HG03439 (cell line): ENCODE results near the gene SYNJ1.
"Not testable (repeated sequence)": the region's sequence is repeated elsewhere in the genome, so short reads cannot be mapped to it uniquely, and the experiment has no call there.

Experiments used
- ATAC-seq: cut with Tn5 transposase; IDR thresholded peaks from one replicate; pipeline ENCODE4 v1.9.1; 2021; ENCODE audit warnings: mild to moderate bottlenecking, moderate library complexity; ENCODE audit not compliant: unreplicated experiment

The SYNJ1 gene

DNA sequence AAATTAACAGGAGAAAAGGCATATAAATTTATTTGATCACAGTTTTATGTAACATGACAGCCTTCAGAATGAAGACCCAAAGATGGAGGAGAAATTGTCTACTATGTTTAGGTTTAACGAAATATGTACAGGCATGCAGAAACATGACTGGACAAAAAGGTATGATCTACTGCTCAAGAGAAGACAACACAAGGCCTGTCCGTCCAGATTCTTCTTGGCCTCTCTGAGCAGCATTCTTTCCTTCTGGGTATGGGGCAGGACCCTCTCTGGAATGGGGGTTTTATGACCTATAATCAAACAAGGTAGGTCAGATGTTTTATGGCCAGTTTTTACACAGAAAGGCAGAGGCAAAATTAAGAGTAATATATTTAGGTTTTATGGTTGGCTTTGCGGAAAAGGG is 13.5 kb upstream of the SYNJ1 start:
- no peak for ATAC-seq

DNA sequence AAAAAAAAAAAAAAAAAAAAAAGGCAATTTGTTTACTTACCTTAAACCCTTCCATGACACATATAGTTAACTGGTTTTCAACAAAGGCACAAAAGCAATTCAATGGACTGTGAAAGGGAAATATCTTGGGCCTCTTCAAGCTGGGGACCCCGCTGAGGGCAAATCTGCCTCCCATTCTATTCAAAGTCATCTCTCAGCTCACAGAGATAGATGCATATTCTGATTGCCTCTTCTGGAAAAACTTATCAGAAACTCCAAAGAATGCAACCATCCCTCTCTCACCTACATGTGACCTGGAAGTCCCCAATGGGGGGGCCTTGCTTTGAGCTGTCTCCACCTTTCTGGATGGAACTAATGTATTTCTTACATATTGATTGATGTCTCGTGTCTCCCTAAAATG is 12.1 kb upstream of the SYNJ1 start:
- no peak for ATAC-seq

DNA sequence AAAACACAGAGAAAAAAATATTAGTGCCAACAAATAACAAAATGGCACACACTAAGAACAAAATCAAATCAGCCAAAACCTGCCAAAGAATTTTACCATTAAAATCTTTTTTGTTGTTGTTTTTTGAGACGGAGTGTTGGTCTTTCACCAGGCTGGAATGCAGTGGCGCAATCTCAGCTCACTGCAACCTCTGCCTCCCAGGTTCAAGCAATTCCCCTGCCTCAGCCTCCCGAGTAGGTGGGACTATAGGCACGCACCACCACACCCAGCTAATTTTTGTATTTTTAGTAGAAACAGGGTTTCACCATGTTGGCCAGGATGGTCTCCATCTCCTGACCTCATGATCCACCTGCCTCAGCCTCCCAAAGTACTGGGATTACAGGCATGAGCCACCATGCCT is 8.3 kb upstream of the SYNJ1 start:
- not testable (repeated sequence) for ATAC-seq

DNA sequence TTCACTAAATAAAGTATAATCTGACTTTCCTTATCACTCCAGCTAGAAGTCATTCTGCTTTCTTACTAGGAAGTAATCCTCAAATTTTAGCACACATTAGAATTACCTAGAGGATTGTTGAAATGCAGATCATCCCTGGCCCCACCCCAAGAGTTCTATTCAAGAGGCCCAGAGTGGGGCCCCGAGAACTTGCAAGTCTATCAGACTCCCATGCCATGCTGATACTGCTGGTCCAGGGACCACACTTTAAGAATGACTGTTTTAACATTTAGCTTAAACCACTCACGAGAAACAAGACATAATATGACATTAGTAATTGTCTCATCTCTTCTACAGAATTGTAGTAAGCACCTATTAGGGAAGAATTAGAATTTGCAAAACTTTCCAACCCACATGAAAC is 7.7 kb upstream of the SYNJ1 start:
- no peak for ATAC-seq

DNA sequence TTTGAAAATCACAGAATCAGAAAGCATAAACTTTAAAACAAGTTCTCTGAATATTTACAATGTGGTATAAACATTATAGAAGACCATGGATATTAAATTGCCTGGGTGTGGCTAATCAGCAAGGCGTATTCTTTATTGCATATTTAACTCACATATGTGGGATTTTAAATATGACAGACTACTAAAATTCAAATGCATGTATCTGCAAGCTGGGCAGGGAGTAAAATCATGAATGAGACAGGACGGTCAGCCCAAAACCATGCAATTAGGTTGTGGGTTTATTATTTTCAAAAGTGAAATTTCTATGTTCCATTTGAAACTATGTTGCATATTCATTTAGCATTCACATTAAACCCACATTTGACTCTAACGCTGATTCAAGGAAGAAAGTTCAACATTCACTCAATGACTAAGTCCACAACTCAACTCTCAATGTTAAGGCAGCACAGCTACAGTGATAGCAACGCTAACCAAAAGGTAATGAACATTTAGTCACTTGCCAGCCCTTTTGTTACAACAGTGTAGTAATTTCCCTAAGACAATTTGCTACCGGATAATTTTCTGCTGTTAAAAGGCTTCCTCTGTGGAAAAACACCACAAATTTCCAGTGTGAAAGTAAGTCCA is 6.3 kb upstream of the SYNJ1 start:
- ATAC-seq = no peak

DNA sequence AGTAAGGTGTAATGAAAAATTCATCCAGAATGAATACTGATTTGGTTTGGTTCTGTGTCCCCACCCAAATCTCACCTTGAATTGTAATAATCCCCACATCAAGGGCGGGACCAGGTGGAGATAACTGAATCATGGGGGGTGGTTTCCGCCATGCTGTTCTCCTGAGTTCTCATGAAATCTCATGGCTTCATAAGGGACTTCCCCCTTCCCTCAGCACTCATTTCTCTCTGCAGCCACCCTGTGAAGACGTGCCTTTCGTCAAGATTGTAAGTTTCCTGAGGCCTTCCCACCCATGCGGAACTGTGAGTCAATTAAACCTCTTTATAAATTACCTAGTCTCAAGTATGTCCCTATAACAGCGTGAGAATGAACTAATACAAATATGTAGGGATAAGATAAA is 5.5 kb upstream of the SYNJ1 start:
- no peak for ATAC-seq

DNA sequence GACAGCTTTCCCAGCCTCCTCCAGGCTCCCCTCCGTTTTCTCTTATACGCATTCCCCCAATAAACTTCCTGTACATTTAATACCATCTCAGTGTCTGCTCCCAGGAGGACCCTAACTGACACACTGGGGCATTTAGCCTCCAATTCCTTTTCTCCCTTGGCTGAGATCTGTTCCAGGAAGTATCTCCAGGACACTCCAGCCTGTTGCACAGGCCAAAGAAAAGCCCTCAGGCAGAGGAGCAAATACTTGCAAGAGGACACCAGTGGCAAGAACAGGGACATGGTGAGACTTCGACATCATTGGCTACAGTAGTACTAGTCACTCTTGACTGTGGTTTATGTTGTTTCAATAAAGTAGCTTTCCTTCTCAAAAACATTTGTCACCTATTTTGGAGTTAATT is 4.7 kb upstream of the SYNJ1 start:
- no peak for ATAC-seq

DNA sequence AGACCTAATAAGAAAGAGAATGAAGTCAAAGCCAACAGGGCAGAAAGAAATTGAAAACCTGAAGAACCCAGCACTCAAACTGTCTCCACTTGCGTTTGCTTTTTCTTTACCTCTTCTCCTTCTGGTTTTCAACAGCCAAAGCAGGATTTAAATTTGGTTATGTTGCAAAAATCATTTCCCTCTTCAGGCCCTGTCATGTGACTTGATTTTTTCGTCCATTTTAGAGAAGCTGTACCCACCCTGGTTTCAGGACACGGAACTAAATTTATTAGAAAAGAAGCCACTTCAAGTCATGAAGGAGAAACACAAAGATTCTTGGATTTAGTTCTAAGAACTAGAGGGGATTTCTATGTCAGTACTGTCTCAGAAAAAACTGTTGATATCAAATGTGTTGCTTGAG is 1.0 kb upstream of the SYNJ1 start:
- no peak for ATAC-seq

DNA sequence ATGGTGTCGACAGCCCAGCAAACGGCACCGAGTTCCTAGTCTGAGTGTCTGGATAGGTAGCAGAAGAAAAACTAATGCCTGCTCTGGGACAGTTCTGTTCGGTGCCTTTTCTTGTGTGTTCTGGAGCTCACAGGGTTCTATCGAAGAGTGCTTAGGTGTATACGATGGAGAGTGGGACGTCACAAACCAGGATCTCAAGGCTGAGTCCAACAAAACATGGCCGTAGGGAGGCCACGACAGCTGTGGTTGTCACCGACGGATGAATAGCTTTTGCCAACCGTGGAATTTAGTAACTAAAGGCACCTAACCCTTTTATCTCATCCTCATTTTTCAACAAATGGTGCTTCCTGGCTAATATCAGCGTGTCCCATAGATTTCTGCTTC is 635 bp upstream of the SYNJ1 start:
- ATAC-seq = peak; percentile 1

DNA sequence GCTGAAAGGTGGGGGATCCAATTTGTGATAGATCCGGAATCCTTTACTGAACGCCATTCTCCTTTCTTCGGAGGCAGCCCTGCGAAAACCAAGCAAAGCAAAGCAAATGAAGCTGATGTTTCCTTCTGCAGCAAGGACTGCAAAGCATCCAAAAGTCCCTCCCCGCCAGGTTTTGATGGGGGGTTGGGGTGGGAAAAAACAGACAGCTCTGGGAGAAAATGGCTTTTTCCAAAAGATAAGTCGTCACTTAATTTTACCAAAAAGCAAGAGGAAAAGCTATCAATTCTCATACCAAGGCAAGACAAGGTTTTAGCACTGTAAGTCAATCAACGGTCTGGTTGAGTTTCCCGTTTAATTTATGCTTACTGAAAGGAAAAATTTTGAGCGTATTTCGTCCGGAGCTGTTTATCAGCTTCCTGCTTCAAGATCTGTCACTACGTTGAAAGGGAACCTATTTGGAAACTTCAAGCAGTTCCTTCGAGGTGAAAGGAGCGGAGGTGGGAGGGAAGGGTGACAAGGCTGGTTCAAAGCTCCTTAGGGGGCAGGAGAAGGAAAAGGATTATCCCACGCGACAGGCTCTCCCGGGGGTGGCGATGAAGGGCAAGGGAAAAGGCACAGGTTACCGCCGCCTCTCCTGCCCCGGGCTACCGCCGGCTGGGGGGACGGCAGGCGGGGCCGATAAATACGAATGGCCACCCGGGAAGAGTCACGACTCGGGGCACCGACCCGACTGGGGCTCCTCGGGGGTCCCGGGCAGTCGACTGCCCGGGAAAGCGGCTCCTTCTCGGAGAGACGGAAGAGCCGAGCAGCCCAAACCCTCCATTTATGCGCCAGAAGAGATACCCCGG is 750 bp downstream of the SYNJ1 start:
- peak; percentile 15 for ATAC-seq

DNA sequence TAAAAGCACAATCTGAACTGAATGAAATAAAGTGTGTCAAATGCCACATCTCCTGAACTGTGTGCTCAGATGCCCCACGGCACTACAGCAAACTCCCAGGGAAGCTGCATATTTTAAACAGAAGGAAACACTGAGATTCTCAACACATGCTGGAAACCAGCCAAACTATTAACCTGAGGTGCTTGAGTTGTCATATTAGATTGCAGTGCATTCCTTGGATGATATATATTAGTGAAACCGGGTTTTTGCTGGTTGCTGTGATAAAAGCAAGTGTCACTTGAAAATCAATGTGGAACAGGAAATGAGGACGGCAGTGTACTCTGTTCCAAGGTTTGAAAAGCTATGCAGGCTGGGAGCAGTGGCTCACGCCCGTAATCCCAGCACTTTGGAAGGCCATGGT is 8.7 kb downstream of the SYNJ1 start:
- no peak for ATAC-seq

DNA sequence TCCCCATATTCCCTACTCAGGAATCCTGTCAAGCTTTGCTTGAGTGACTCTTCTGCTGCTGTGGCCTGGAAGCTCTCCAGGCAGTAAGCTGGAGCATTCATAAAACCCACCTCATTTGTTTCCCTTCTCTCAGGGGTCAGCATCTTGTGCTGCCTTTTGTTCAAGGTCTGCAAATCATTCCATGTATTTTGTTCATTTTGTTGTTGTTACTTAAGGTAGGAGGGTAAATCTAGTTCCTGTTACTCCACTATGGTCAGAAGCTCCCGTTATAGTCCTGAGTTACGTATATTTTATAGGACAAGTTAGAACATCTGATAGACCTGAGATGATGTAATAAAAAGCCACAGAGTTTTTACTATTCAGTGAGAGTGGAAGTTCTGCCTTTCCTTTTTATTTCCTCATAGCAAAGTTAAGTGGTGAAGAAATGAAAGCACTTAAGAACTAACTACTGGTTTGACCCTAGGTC is 9.9 kb downstream of the SYNJ1 start:
- no peak for ATAC-seq

DNA sequence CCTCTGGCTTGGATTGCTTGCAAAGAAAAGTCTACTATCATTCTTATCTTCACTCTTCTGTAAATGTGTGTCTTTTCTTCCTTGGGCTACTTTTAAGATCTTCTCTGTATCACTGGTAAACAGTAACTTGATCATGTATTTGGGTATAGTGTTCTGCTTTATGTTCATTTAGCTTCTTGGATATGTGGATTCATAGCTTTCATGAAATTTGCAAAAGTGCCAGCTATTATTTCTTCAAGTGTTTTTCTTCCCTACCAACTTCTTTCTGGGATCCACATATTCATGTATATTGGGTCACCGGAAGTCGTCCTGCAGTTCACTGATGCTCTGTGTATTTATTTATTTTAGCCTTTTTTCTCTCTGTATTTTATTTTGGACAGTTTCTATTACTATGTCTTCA is 11.3 kb downstream of the SYNJ1 start:
- no peak for ATAC-seq

DNA sequence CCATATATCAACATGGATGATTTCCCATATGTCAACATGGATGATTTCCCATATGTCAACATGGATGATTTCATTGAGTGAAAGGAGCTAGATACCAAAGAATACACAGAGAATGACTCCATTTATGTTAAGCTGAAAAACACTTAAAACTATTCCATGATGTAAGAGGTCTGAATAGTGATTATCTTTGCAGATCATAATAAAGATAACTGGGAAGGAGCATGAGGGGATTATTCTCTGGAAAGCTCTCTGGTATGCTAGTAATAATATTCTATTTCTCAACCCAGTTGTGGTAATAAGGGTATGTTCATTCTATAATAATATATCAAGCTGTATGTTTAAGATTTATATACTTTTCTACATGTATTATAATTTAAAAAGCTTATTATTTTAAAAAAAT is 14.1 kb downstream of the SYNJ1 start:
- no peak for ATAC-seq

DNA sequence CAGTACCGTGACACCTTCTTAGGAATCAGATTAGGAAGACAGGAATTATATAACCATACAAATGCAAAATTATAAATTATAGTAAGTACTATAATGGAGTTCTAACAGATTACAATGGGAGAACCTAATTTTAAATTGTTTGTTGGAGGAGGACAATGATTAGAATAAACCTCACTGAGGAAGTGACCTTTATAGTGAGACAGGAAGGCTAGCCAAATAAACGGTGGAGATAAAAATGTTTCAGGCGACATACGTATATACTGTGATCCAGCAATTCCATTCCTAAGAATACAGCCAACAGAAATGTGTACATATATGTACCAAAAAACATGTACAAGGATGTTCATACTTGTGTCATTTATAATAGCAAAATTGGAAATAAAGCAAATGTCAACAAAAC is 15.2 kb downstream of the SYNJ1 start:
- ATAC-seq = no peak

DNA sequence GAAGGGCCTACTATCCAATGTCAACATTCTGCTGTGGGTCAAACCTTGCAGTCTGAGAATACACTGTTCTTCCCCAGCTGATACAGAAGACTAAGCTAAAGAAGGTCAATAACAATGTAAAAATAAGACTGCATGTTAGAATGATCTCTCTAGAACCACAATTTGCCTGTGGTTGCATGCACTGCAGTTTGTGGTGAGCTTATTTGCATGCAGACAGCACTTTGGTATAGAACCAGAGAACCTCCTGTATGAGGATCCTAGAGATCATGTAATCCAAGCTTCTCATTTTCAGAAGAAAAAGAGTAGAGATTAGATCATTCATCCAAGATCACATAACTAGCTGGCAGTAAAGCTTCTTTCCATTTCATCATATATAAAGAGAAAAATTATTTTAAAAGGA is 15.8 kb downstream of the SYNJ1 start:
- peak; percentile 99 for ATAC-seq

DNA sequence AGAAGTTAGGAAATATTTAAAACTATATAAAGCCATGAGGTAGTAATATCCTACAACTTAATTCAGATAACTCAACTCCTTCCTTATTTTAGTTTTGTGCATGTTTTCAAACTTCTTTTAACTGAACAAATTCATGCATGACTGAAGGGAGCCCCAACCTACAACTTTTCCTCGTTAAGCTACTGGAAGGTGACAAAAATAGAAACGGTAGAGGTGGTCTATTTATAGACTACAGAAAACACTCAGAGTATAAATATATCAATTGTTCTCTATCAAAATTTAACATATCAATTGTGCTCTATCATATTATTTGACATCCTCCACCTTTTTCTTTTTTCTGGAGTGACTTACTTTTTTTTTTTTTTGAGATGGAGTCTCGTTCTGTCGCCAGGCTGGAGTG is 16.8 kb downstream of the SYNJ1 start:
- ATAC-seq = no peak

DNA sequence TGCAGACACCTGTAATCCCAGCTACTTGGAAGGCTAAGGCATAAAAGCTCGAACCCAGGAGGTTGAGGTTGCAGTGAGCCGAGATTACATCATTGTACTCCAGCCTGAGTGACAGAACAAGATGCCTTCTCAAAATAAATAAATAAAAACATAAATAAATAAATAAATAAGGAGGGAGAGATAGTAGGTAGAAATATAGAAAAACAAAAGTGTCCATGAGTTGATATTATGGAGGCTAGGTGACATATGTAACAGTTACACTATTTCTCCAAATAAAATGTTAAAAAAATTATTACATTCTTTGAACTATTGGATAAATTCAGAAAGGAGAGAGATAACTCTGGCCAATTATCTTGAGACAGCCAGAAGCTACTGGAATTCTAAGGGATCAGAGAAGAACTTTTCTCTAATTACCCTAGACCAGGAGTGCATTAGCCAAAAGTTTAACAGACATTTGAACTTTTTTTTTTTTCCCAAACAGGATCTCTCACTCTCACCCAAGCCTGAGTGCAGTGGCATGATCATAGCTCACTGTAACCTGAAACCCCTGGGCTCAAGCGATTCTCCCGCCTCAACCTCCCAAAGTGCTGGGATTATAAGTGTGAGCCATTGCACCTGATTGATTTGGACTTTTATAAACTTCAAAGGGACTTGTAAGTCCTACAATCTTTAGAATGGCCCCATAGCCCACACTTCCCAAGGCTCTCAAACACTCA is 17.6 kb downstream of the SYNJ1 start:
- no peak for ATAC-seq

DNA sequence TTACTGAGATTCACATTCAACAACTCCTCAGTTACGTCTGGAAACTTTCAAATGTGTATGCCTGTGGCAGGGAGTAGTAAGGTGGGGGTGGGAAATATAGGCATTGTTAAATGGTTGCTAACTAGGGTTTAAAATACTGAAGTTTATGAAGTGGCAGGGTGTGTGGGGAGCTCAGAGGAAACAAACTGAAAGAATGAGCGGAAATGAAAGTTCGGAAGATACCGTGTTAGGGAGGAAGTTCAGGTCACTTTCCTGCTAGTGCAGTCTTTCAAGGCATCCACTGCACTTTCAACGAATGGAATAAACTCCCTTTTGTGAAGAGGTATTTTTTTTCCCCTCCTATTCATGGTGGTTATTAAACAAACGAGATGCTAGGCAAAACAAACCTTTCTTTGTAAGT is 19.7 kb downstream of the SYNJ1 start:
- ATAC-seq = no peak

DNA sequence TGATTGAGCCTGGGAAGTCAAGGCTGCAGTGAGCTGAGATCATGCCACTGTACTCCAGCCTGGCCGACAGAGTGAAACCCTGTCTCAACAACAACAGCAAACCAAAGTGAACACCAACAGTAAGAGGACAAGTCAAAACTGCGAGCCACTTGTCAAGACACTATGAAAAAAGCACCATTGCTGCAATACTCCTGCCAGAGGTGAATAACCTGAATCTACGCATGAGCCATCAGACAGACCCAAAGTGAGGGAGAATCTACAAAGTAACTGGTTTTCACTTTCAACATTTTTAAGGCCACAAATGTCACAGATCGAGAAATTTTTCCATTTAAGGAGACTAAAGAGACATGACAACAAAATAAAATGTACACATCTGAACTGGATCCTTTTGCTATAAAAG is 21.9 kb downstream of the SYNJ1 start:
- ATAC-seq = no peak

DNA sequence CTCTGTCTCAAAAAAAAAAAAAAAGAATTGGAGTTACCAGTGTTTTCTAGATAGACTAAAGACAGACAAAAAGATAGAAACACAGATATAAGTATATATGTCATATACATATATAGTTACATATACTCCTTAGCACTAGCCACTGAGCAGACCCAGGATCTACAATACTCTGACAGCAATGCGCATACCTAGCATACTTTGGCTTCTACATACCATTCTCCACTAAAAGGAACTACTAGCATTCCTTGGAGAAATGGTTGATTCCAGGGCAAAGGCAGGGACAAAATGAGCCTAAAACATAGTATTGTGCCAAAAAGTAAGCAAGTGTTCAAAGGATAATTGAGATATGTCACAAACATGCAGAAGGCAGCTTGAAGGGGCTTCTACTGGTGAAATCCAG is 22.7 kb downstream of the SYNJ1 start:
- ATAC-seq = no peak

DNA sequence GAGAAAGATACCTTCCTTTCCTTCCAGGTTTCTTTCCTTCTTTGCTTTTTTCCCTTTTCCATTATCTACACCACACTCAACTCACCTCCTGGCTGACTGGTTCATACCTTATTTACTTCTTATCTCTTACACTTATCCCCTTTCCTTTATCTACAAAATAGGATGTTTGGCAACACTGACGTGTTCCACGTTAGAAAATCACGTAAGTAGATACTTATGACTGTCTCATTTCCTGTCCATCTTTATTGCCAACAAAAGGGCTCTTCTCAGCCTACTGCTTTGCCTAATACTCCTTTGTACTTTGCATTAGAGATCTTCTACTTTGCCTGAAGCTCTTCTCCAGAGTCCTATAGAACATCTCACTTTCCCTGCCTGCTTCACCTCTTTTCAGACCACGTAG is 25.1 kb downstream of the SYNJ1 start:
- ATAC-seq = no peak
